GM12891 (cell line): ENCODE results near the gene HTT.

Experiments
- PAX5 ChIP-seq: IDR thresholded peaks from 2 replicates; pipeline ENCODE4 v1.6.1; 2011; ENCODE audit warnings: low read length, moderate library complexity, mild to moderate bottlenecking; ENCODE audit not compliant: insufficient read depth, severe bottlenecking
- POLR2A ChIP-seq: IDR thresholded peaks from 2 replicates; pipeline ENCODE4 v1.6.1; 2011; ENCODE audit warnings: low read depth, low read length, control low read depth
- POLR2AphosphoS5 ChIP-seq: IDR thresholded peaks from 2 replicates; pipeline ENCODE4 v1.6.1; 2011; ENCODE audit warnings: low read depth, low read length, control low read depth
- POU2F2 ChIP-seq: IDR thresholded peaks from 2 replicates; pipeline ENCODE4 v1.6.1; 2011; ENCODE audit warnings: low read depth, mild to moderate bottlenecking, control low read depth, low read length, moderate library complexity
- SPI1 ChIP-seq: IDR thresholded peaks from 2 replicates; pipeline ENCODE4 v1.6.1; 2011; ENCODE audit warnings: low read depth, low read length, control low read depth
- TAF1 ChIP-seq: IDR thresholded peaks from 2 replicates; pipeline ENCODE4 v1.6.1; 2011; ENCODE audit warnings: low read depth, low read length, control low read depth

DNA sequence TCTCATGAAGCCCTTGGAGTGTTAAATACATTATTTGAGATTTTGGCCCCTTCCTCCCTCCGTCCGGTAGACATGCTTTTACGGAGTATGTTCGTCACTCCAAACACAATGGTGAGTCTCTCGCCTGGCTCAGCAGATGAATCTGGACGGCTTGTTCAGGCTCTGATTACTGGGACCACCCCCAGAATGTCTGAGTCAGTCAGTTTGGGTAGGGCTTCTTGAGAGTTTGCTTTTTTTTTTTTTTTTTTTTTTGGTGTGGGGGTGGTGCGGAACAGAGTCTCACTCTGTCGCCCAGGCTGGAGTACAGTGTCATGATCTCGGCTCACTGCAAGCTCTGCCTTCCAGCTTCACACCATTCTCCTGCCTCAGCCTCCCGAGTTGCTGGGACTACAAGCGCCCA is 112.1 kb downstream of the HTT start:
- no peak for TF ChIP-seq POLR2AphosphoS5
- no peak for TF ChIP-seq POLR2A
- no peak for TF ChIP-seq TAF1
- TF ChIP-seq SPI1, result no peak
- no peak for TF ChIP-seq PAX5
- no peak for TF ChIP-seq POU2F2
